HL-60/S4 (cell line): ENCODE results near the gene LRBA.

Experiments used
- in situ Hi-C: fragments of 300-500 bp; cut with MboI; formaldehyde crosslinking; loops from 2 replicates; pipeline ENCODE4 v1.14.3; 2022; ENCODE audit warnings: low sequenced_read_pairs

The LRBA gene

GRCh38 chr4:150475763-150476162, 539.3 kb downstream of the LRBA start:
- in situ Hi-C loops: no loop called here

GRCh38 chr4:150464523-150464922, 550.6 kb downstream of the LRBA start:
- in situ Hi-C loops: no loop called here

- in situ Hi-C loops: no loop called here
Observed at GRCh38 chr4:150462743-150463142, 552.3 kb downstream of the LRBA start.

DNA sequence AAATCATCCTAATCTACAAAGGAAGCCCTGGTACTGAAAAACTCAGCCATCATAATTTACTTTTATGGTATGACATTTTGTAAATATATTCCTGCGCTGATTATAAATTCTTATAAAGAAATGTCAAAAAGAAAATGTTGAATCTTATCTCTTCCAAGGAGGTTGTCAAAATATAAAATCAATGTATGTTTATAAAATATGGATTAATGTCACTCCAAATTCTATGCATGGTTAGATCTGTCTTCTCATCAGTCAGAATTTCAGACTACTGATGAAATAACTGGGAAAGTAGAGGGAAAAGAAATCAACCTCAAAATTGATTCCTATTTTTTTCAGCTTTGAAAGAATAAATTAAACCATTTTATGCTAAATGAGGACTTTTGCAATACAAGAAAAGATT, 553.1 kb downstream of the LRBA start:
- in situ Hi-C loops: no loop called here

- in situ Hi-C loops: no loop called here
Observed at GRCh38 chr4:150457802-150458201, 557.3 kb downstream of the LRBA start.

DNA sequence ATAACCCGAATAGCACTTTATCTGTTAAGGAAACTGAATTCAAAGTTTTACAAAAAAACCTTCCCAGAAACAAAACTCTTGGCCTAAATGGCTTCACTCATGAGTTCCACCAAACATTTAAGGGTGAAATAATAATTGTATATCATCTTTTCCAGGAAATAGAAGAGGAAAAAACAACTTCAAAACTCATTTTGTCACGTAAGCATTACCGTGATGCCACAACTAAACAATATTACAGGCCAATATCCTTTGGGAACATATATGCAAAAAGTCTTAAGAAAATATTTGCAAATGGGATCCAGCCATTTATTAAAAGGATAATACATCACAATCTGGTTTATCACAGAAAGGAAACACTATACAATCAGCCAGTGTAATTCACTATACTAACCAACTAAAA, 563.2 kb downstream of the LRBA start:
- in situ Hi-C loops: no loop called here

GRCh38 chr4:150447356-150447755, 567.7 kb downstream of the LRBA start:
- in situ Hi-C loops: no loop called here

GRCh38 chr4:150439451-150439933, 575.6 kb downstream of the LRBA start:
- in situ Hi-C loops: no loop called here

- in situ Hi-C loops: no loop called here
Observed at GRCh38 chr4:150436598-150437370, 578.3 kb downstream of the LRBA start.

DNA sequence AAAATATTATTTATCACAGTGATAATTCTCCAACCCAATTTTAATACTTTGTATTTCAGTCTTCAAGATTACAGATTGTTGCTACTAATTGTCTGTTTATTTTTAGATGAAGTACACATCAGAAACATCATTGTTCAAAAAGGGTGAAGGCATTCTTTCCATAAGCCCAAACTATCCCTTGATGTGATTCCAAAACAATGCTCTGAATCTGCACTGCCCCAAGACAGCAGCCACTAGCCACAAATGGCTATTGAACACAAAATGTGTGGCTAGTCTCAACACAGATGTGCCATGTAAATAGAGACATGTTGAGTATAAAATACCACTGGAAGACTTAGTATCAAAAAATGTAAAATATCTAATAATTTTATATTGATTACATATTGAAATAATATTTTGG, 583.9 kb downstream of the LRBA start:
- in situ Hi-C loops: no loop called here

GRCh38 chr4:150425161-150425560, 589.9 kb downstream of the LRBA start:
- in situ Hi-C loops: no loop called here

- in situ Hi-C loops: no loop called here
Observed at GRCh38 chr4:150423503-150423902, 591.6 kb downstream of the LRBA start.

- in situ Hi-C loops: no loop called here
Observed at GRCh38 chr4:150423074-150423473, 592.0 kb downstream of the LRBA start.

- in situ Hi-C loops: no loop called here
Observed at GRCh38 chr4:150421612-150422011, 593.5 kb downstream of the LRBA start.

GRCh38 chr4:150419939-150420338, 595.1 kb downstream of the LRBA start:
- in situ Hi-C loops: no loop called here

DNA sequence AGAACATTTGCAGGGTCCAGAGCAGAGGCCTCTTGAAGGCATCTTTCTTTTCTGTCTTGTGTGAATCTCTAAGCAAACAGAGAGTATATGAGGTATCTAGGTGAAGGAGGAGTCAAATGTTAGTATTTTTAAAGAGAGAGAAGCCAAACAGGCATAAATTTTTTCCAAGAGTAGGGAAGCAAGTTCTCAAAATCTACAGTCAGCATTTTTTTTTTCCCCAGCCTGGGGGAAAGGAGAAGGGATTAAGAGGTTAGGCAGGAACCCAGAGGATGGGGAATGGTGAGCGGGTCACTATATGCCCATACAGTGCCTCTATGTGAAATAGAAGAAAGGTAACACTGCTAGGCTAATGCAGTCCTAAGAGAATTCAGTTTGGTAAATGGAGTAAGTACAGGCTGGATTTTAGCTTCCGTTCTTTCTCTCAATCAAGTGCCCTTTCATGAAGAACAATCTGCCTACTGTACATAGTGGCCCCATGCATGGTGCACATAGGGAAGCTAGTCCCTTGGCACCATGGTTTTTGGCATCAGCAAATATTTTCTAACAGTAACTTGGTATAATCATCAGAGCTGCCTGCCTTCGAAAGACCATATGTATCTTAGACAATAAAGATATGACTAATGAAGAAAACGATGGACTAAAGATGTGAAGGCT, 596.2 kb downstream of the LRBA start:
- in situ Hi-C loops: no loop called here

- in situ Hi-C loops: no loop called here
Observed at GRCh38 chr4:150415213-150415612, 599.9 kb downstream of the LRBA start.

DNA sequence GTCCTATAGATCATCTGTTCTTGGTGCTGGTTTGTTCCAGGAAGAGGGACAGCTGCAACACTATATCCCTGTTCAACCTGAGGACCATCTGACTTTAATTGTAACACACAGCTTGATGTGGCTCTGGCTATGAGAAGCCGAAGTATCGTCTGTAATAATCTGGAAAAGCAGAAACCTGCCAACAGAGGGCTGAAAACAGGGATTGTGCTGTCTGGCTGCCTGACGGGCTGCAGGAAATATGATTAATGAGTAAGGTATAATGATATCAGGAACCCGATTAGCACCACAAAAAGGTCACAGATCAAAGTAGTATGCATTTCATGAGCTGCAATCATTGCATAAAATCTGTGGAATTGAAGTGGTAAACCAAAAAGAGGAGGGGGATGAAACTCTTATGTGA, 603.6 kb downstream of the LRBA start:
- in situ Hi-C loops: no loop called here

DNA sequence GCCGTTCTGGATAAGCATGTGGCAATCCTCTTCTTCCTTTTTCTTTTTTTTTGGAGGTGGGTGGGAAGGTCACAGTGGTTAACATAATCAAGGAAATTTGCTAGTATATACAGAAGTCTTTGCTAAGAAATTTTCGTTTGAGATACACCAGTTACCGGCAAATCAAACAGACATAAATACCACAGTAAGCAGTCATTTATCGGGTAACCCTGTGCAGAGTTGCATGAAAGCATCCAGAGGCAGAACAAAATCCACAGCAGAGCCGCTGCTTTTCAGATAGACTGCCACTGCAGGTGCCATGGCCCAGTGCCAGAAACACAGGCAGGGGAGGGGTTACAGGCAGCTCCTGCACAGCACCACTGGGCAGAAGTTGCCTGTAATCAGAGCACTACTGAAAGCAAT, 612.2 kb downstream of the LRBA start:
- in situ Hi-C loops: no loop called here

- in situ Hi-C loops: no loop called here
Observed at GRCh38 chr4:150401083-150401687, 613.9 kb downstream of the LRBA start.

DNA sequence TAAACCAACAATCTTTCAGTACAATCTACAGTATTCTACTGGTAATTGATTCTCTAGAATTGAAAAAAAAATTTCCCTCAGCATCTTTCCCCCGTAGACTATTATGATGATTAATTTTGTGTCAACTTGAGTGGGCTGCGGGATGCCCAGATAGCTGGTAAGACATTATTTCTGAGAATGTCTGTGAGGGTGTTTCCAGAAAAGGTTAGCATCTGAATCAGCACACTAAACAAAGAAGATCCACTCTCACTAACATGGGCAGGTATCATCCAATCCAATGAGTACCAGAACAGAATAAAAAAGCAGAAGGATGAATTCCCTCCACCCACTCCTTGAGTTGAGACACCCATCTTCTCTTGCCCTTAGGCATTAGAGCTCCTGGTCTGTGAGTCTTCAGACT, 619.2 kb downstream of the LRBA start:
- in situ Hi-C loops: no loop called here

DNA sequence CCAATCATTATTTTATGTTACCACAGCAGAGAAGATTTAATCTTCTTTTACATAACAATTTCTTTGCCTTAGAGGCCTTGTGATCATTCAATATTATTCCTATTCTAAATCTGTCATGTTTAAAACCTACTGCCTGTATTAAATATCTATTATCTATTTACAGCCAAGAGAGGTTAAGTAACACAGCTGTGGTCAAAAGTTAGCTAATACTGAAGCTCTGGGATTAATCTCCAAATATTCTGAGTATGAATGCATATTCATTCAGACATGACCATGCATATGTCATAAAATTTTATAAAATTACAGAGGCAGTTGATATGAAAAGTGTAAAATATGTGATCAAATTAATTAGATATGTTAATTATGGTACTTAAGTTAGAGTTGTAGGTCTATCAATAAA, 621.0 kb downstream of the LRBA start:
- in situ Hi-C loops: no loop called here
